Measurements from ENCODE around the gene MORN1.
"Not testable (repeated sequence)": the region's sequence is repeated elsewhere in the genome, so short reads cannot be mapped to it uniquely, and the experiment has no call there.

The MORN1 gene

GRCh38 chr1:2334883-2335534 lies 56.3 kb downstream of the MORN1 start:
- no peak for DNase-seq

- DNase-seq: no peak
Observed at GRCh38 chr1:2334366-2334765, 57.0 kb downstream of the MORN1 start.

GRCh38 chr1:2331580-2331979 lies 59.8 kb downstream of the MORN1 start:
- not testable (repeated sequence) for DNase-seq

- no peak for DNase-seq
Observed at GRCh38 chr1:2331200-2331544, 60.2 kb downstream of the MORN1 start.

- DNase-seq: no peak
Observed at GRCh38 chr1:2330519-2331199, 60.7 kb downstream of the MORN1 start.

- no peak for DNase-seq
Observed at GRCh38 chr1:2330035-2330434, 61.3 kb downstream of the MORN1 start.

GRCh38 chr1:2328676-2329455 lies 62.5 kb downstream of the MORN1 start:
- DNase-seq: no peak

GRCh38 chr1:2327841-2328240 lies 63.5 kb downstream of the MORN1 start:
- DNase-seq: no peak

- DNase-seq: not testable (repeated sequence)
Observed at GRCh38 chr1:2327162-2327561, 64.2 kb downstream of the MORN1 start.

GRCh38 chr1:2326524-2326923 lies 64.8 kb downstream of the MORN1 start:
- no peak for DNase-seq

- no peak for DNase-seq
Observed at GRCh38 chr1:2324553-2325366, 66.6 kb downstream of the MORN1 start.

- DNase-seq: no peak
Observed at GRCh38 chr1:2323451-2323974, 67.8 kb downstream of the MORN1 start.

GRCh38 chr1:2322581-2323211 lies 68.7 kb downstream of the MORN1 start:
- no peak for DNase-seq

GRCh38 chr1:2322065-2322571 lies 69.2 kb downstream of the MORN1 start:
- DNase-seq: no peak

- no peak for DNase-seq
Observed at GRCh38 chr1:2320760-2321667, 70.3 kb downstream of the MORN1 start.

- DNase-seq: no peak
Observed at GRCh38 chr1:2320006-2320405, 71.3 kb downstream of the MORN1 start.

GRCh38 chr1:2319291-2319690 lies 72.1 kb downstream of the MORN1 start:
- no peak for DNase-seq

GRCh38 chr1:2318314-2319278 lies 72.8 kb downstream of the MORN1 start:
- DNase-seq: no peak

GRCh38 chr1:2317230-2318065 lies 73.9 kb downstream of the MORN1 start:
- no peak for DNase-seq
